SK-N-SH treated with all-trans-retinoic acid at 6 μM for 48 hours (cell line): ENCODE data around the gene TACC3.

ENCODE experiments used
- ATAC-seq: fragments of 200-7000 bp; cut with Tn5 transposase; 3 replicates; pipeline ENCODE4 v1.9.1; 2020; ENCODE audit warnings: mild to moderate bottlenecking, moderate library complexity
- ARNTL ChIP-seq: fragments of 450-650 bp; formaldehyde crosslinking; IDR thresholded peaks from 2 replicates; pipeline ENCODE4 v1.5.0; 2020; ENCODE audit warnings: low read depth, mild to moderate bottlenecking, moderate library complexity, borderline replicate concordance
- BACH2 ChIP-seq: fragments of 250-450 bp; sonication (Bioruptor Pico); IDR thresholded peaks from 2 replicates; pipeline ENCODE4 v1.9.0; 2021; ENCODE audit warnings: mild to moderate bottlenecking, borderline replicate concordance
- CREB5 ChIP-seq: fragments of 250-450 bp; sonication (Bioruptor Pico); IDR thresholded peaks from 2 replicates; pipeline ENCODE4 v1.5.1; 2020; ENCODE audit warnings: low read depth, mild to moderate bottlenecking, moderate library complexity
- CSDC2 ChIP-seq: fragments of 250-450 bp; sonication (Bioruptor Pico); IDR thresholded peaks from 2 replicates; pipeline ENCODE4 v1.5.0; 2020; ENCODE audit warnings: mild to moderate bottlenecking, moderate library complexity
- CSRNP3 ChIP-seq: fragments of 250-450 bp; sonication (Bioruptor Pico); IDR thresholded peaks from 2 replicates; pipeline ENCODE4 v1.5.1; 2021; ENCODE audit warnings: mild to moderate bottlenecking, moderate library complexity
- ESRRG ChIP-seq: fragments of 250-450 bp; sonication (Bioruptor Pico); IDR thresholded peaks from 2 replicates; pipeline ENCODE4 v1.6.1; 2021; ENCODE audit warnings: mild to moderate bottlenecking
- GLIS3 ChIP-seq: fragments of 250-450 bp; sonication (Bioruptor Pico); IDR thresholded peaks from 2 replicates; pipeline ENCODE4 v1.5.0; 2020; ENCODE audit warnings: mild to moderate bottlenecking, moderate library complexity
- ISL1 ChIP-seq: fragments of 250-450 bp; sonication (Bioruptor Pico); IDR thresholded peaks from 2 replicates; pipeline ENCODE4 v2.1.2; 2022; ENCODE audit warnings: mild to moderate bottlenecking, moderate library complexity
- OSR1 ChIP-seq: fragments of 250-450 bp; sonication (Bioruptor Pico); IDR thresholded peaks from 2 replicates; pipeline ENCODE4 v1.8.0; 2022; ENCODE audit warnings: moderate library complexity, mild to moderate bottlenecking, inconsistent platforms
- PATZ1 ChIP-seq: fragments of 250-450 bp; sonication (Bioruptor Pico); IDR thresholded peaks from 2 replicates; pipeline ENCODE4 v1.8.0; 2020; ENCODE audit warnings: mild to moderate bottlenecking, moderate library complexity, borderline replicate concordance
- POU6F1 ChIP-seq: fragments of 250-450 bp; sonication (Bioruptor Pico); IDR thresholded peaks from 2 replicates; pipeline ENCODE4 v1.8.0; 2021; ENCODE audit warnings: low read depth, mild to moderate bottlenecking, moderate library complexity, borderline replicate concordance
- PPARA ChIP-seq: fragments of 250-450 bp; sonication (Bioruptor Pico); IDR thresholded peaks from 2 replicates; pipeline ENCODE4 v1.5.0; 2020; ENCODE audit warnings: mild to moderate bottlenecking, borderline replicate concordance
- RARB ChIP-seq: fragments of 250-450 bp; sonication (Bioruptor Pico); IDR thresholded peaks from 2 replicates; pipeline ENCODE4 v1.8.0; 2021; ENCODE audit warnings: mild to moderate bottlenecking, moderate library complexity
- SNAI2 ChIP-seq: fragments of 250-450 bp; sonication (Bioruptor Pico); IDR thresholded peaks from 2 replicates; pipeline ENCODE4 v1.5.0; 2020; ENCODE audit warnings: mild to moderate bottlenecking, moderate library complexity
- TCF4 ChIP-seq: fragments of 250-450 bp; sonication (Bioruptor Pico); IDR thresholded peaks from 2 replicates; pipeline ENCODE4 v1.8.0; 2021; ENCODE audit warnings: mild to moderate bottlenecking, moderate library complexity, borderline replicate concordance
- TOX ChIP-seq: fragments of 250-450 bp; sonication (Bioruptor Pico); IDR thresholded peaks from 2 replicates; pipeline ENCODE4 v1.8.0; 2021; ENCODE audit warnings: mild to moderate bottlenecking, moderate library complexity, borderline replicate concordance
- TSHZ2 ChIP-seq: fragments of 250-450 bp; sonication (Bioruptor Pico); IDR thresholded peaks from 2 replicates; pipeline ENCODE4 v1.5.0; 2020; ENCODE audit warnings: mild to moderate bottlenecking, moderate library complexity
- ZC3H10 ChIP-seq: fragments of 250-450 bp; sonication (Bioruptor Pico); IDR thresholded peaks from 2 replicates; pipeline ENCODE4 v1.5.1; 2021; ENCODE audit warnings: mild to moderate bottlenecking, moderate library complexity
- ZFP30 ChIP-seq: fragments of 450-650 bp; formaldehyde crosslinking; IDR thresholded peaks from 2 replicates; pipeline ENCODE4 v1.5.0; 2022; ENCODE audit warnings: mild to moderate bottlenecking, moderate library complexity
- ZNF565 ChIP-seq: fragments of 450-650 bp; formaldehyde crosslinking; conservative IDR thresholded peaks from 2 replicates; pipeline ENCODE4 v1.5.0; 2020; ENCODE audit warnings: low read depth, mild to moderate bottlenecking, moderate library complexity
- ZNF8 ChIP-seq: fragments of 450-650 bp; formaldehyde crosslinking; IDR thresholded peaks from 2 replicates; pipeline ENCODE4 v1.5.0; 2020; ENCODE audit warnings: mild to moderate bottlenecking, moderate library complexity

The TACC3 gene

GRCh38 chr4:1780435-1780834 lies 59.1 kb downstream of the TACC3 start:
- TF ChIP-seq RARB, result no peak
- no peak for TF ChIP-seq ZNF565
- no peak for TF ChIP-seq SNAI2
- no peak for TF ChIP-seq BACH2 (CRISPR knock-in tag)
- no peak for TF ChIP-seq ZNF8
- no peak for TF ChIP-seq OSR1 (CRISPR knock-in tag)
- no peak for TF ChIP-seq TSHZ2
- TF ChIP-seq CSDC2 (CRISPR knock-in tag), result no peak
- TF ChIP-seq ARNTL (CRISPR knock-in tag), result no peak
- no peak for TF ChIP-seq ESRRG (CRISPR knock-in tag)
- no peak for TF ChIP-seq POU6F1 (CRISPR knock-in tag)
- no peak for TF ChIP-seq CREB5 (CRISPR knock-in tag)
- TF ChIP-seq ISL1 (CRISPR knock-in tag), result no peak
- TF ChIP-seq PATZ1, result no peak
- no peak for TF ChIP-seq GLIS3 (CRISPR knock-in tag)
- no peak for TF ChIP-seq CSRNP3 (CRISPR knock-in tag)
- no peak for TF ChIP-seq TOX (CRISPR knock-in tag)
- no peak for TF ChIP-seq TCF4 (CRISPR knock-in tag)
- TF ChIP-seq, all 23 proteins: peak for 0
- ATAC-seq, result no peak

GRCh38 chr4:1783015-1783414 lies 61.7 kb downstream of the TACC3 start:
- no peak for ATAC-seq
- TF ChIP-seq CSRNP3 (CRISPR knock-in tag) (no peak), PPARA (CRISPR knock-in tag) (no peak), CSDC2 (CRISPR knock-in tag) (no peak), ARNTL (CRISPR knock-in tag) (no peak), ZC3H10 (CRISPR knock-in tag) (no peak), POU6F1 (CRISPR knock-in tag) (no peak), ZFP30 (no peak)
